ENCODE data around the gene NPL.

The NPL gene

GRCh38 chr1:182781841-182782586 lies 7.6 kb upstream of the NPL start:
- Histone ChIP-seq H3K4me3 (ENCODE audit: severe bottlenecking) (no peak overlapping the region), H3K4me1 (ENCODE audit: insufficient read depth, poor library complexity, severe bottlenecking) (no peaks in the 10 kb centered on the region), H3K27ac (ENCODE audit: poor library complexity, severe bottlenecking) (no peak overlapping the region), H3K9me3 (ENCODE audit: severe bottlenecking) (no peaks in the 10 kb centered on the region), H3K27me3 (ENCODE audit: insufficient read depth, poor library complexity, severe bottlenecking) (no peaks in the 10 kb centered on the region), H3K36me3 (ENCODE audit: low read depth) (no peaks in the 10 kb centered on the region)
- ATAC-seq (ENCODE audit: low read depth) (peak; percentile 77), DNase-seq (ENCODE audit: low spot score) (no peak)
- peak; percentile 64 for TF ChIP-seq CTCF (IDR thresholded peaks at IDR 0.05; ENCODE audit: poor library complexity, severe bottlenecking)

GRCh38 chr1:182782587-182782913 lies 7.0 kb upstream of the NPL start:
- peak; percentile 37 for TF ChIP-seq CTCF (IDR thresholded peaks at IDR 0.05; ENCODE audit: poor library complexity, severe bottlenecking)
- no peaks in the 10 kb centered on the region for H3K27me3 ChIP-seq (ENCODE audit: insufficient read depth, poor library complexity, severe bottlenecking)

GRCh38 chr1:182783068-182783467 lies 6.5 kb upstream of the NPL start:
- no peak overlapping the region for H3K27ac ChIP-seq (ENCODE audit: poor library complexity, severe bottlenecking)
- no peaks in the 10 kb centered on the region for H3K36me3 ChIP-seq (ENCODE audit: low read depth)
- no peak for TF ChIP-seq CTCF (IDR thresholded peaks at IDR 0.05; ENCODE audit: poor library complexity, severe bottlenecking)
- H3K27me3 ChIP-seq (ENCODE audit: insufficient read depth, poor library complexity, severe bottlenecking): no peaks in the 10 kb centered on the region
- H3K4me3 ChIP-seq (ENCODE audit: severe bottlenecking): no peak overlapping the region
- DNase-seq (ENCODE audit: low spot score) (no peak), ATAC-seq (ENCODE audit: low read depth) (no peak)
- H3K9me3 ChIP-seq (ENCODE audit: severe bottlenecking): no peaks in the 10 kb centered on the region
- no peaks in the 10 kb centered on the region for H3K4me1 ChIP-seq (ENCODE audit: insufficient read depth, poor library complexity, severe bottlenecking)

More at GRCh38 chr1:182782587-182782913, 7.0 kb upstream of the NPL start:
- Histone ChIP-seq H3K4me3 (ENCODE audit: severe bottlenecking) (no peak overlapping the region), H3K4me1 (ENCODE audit: insufficient read depth, poor library complexity, severe bottlenecking) (no peaks in the 10 kb centered on the region), H3K9me3 (ENCODE audit: severe bottlenecking) (no peaks in the 10 kb centered on the region), H3K36me3 (ENCODE audit: low read depth) (no peaks in the 10 kb centered on the region), H3K27ac (ENCODE audit: poor library complexity, severe bottlenecking) (no peak overlapping the region)
- ATAC-seq (ENCODE audit: low read depth) (no peak), DNase-seq (ENCODE audit: low spot score) (no peak)

- peak; percentile 95 for TF ChIP-seq CTCF (IDR thresholded peaks at IDR 0.05; ENCODE audit: poor library complexity, severe bottlenecking)
- 0 out of 3 replicates have a peak, but pooled peaks have one; percentile 24 for ATAC-seq (ENCODE audit: low read depth)
Measured at GRCh38 chr1:182784556-182785171, 4.9 kb upstream of the NPL start.

GRCh38 chr1:182785181-182785580 lies 4.4 kb upstream of the NPL start:
- no peak for TF ChIP-seq CTCF (IDR thresholded peaks at IDR 0.05; ENCODE audit: poor library complexity, severe bottlenecking)
- peaks cover 10% of the 10 kb centered on the region for H3K27me3 ChIP-seq (ENCODE audit: insufficient read depth, poor library complexity, severe bottlenecking)
- no peaks in the 10 kb centered on the region for H3K9me3 ChIP-seq (ENCODE audit: severe bottlenecking)
- no peak for DNase-seq (ENCODE audit: low spot score)
- H3K36me3 ChIP-seq (ENCODE audit: low read depth): no peaks in the 10 kb centered on the region
- H3K4me1 ChIP-seq (ENCODE audit: insufficient read depth, poor library complexity, severe bottlenecking): peaks cover 2% of the 10 kb centered on the region
- no peak overlapping the region for H3K27ac ChIP-seq (ENCODE audit: poor library complexity, severe bottlenecking)
- no peak overlapping the region for H3K4me3 ChIP-seq (ENCODE audit: severe bottlenecking)
- no peak for ATAC-seq (ENCODE audit: low read depth)

More at GRCh38 chr1:182784556-182785171, 4.9 kb upstream of the NPL start:
- Histone ChIP-seq H3K27ac (ENCODE audit: poor library complexity, severe bottlenecking) (no peak overlapping the region), H3K4me1 (ENCODE audit: insufficient read depth, poor library complexity, severe bottlenecking) (no peaks in the 10 kb centered on the region), H3K36me3 (ENCODE audit: low read depth) (no peaks in the 10 kb centered on the region), H3K4me3 (ENCODE audit: severe bottlenecking) (no peak overlapping the region), H3K27me3 (ENCODE audit: insufficient read depth, poor library complexity, severe bottlenecking) (peaks cover 10% of the 10 kb centered on the region), H3K9me3 (ENCODE audit: severe bottlenecking) (no peaks in the 10 kb centered on the region)
- DNase-seq (ENCODE audit: low spot score): no peak

Measured in RWPE2 (cell line).